DOHH2 (cell line): Measurements from ENCODE around the gene RAB19.
"Not testable (repeated sequence)": the region's sequence is repeated elsewhere in the genome, so short reads cannot be mapped to it uniquely, and the experiment has no call there.

ENCODE experiments used
- H3F3A ChIP-seq: fragments of 200-600 bp; sonication (generic), shearing (Covaris generic); 2 replicates; pipeline ENCODE4 v1.6.0; 2016; ENCODE audit warnings: antibody characterized with exemption, mild to moderate bottlenecking; ENCODE audit not compliant: control insufficient read depth, insufficient read depth
- H3K27ac ChIP-seq: fragments of 200-600 bp; sonication (generic); 2 replicates; pipeline ENCODE4 v1.5.1; 2014; ENCODE audit warnings: low read depth, mild to moderate bottlenecking, low read length, moderate library complexity
- H3K27me3 ChIP-seq: fragments of 200-600 bp; sonication (generic); 2 replicates; pipeline ENCODE4 v1.6.1; 2014; ENCODE audit warnings: mild to moderate bottlenecking, low read length, mixed read lengths; ENCODE audit not compliant: control insufficient read depth
- H3K36me3 ChIP-seq: fragments of 200-600 bp; sonication (generic); 2 replicates; pipeline ENCODE4 v1.6.1; 2014; ENCODE audit warnings: mild to moderate bottlenecking, low read length, moderate library complexity, mixed read lengths; ENCODE audit not compliant: control insufficient read depth
- H3K4me1 ChIP-seq: fragments of 200-600 bp; sonication (generic); 2 replicates; pipeline ENCODE4 v1.6.1; 2014; ENCODE audit warnings: mild to moderate bottlenecking, low read length, mixed read lengths; ENCODE audit not compliant: control insufficient read depth
- H3K4me2 ChIP-seq: fragments of 200-600 bp; sonication (generic); 2 replicates; pipeline ENCODE4 v1.6.0; 2014; ENCODE audit warnings: mild to moderate bottlenecking, low read length, moderate library complexity
- H3K4me3 ChIP-seq: fragments of 200-600 bp; sonication (generic); 2 replicates; pipeline ENCODE4 v1.5.1; 2014; ENCODE audit warnings: mild to moderate bottlenecking, low read length, mixed read lengths
- H3K79me2 ChIP-seq: fragments of 200-600 bp; sonication (generic); 2 replicates; pipeline ENCODE4 v1.6.1; 2014; ENCODE audit warnings: mild to moderate bottlenecking, low read length, mixed read lengths; ENCODE audit not compliant: control insufficient read depth
- H3K9me2 ChIP-seq: fragments of 200-600 bp; sonication (generic); replicated peaks from 2 replicates; pipeline ENCODE4 v1.6.1; 2014; ENCODE audit warnings: mild to moderate bottlenecking, low read length, mixed read lengths; ENCODE audit not compliant: control insufficient read depth
- H3K9me3 ChIP-seq: fragments of 200-600 bp; sonication (generic); 2 replicates; pipeline ENCODE4 v1.6.1; 2014; ENCODE audit warnings: antibody characterized with exemption, low read length, mixed read lengths; ENCODE audit not compliant: control insufficient read depth, insufficient read depth
- H4K20me1 ChIP-seq: fragments of 200-600 bp; sonication (generic); 2 replicates; pipeline ENCODE4 v1.6.0; 2014; ENCODE audit warnings: low read depth, mild to moderate bottlenecking, antibody characterized with exemption, low read length, moderate library complexity; ENCODE audit not compliant: control insufficient read depth, insufficient read depth
- CTCF ChIP-seq: fragments of 200-600 bp; sonication (generic); IDR thresholded peaks from one replicate; pipeline ENCODE4 v1.5.1; 2014; ENCODE audit warnings: antibody characterized with exemption, mild to moderate bottlenecking, low read depth, low read length; ENCODE audit not compliant: poor library complexity, severe bottlenecking
- EZH2phosphoT487 ChIP-seq: fragments of 200-600 bp; sonication (generic); IDR thresholded peaks from 2 replicates; pipeline ENCODE4 v1.6.1; 2017; ENCODE audit warnings: borderline replicate concordance, mild to moderate bottlenecking, antibody characterized with exemption, low read length, moderate library complexity, mixed read lengths

RAB19 gene

DNA sequence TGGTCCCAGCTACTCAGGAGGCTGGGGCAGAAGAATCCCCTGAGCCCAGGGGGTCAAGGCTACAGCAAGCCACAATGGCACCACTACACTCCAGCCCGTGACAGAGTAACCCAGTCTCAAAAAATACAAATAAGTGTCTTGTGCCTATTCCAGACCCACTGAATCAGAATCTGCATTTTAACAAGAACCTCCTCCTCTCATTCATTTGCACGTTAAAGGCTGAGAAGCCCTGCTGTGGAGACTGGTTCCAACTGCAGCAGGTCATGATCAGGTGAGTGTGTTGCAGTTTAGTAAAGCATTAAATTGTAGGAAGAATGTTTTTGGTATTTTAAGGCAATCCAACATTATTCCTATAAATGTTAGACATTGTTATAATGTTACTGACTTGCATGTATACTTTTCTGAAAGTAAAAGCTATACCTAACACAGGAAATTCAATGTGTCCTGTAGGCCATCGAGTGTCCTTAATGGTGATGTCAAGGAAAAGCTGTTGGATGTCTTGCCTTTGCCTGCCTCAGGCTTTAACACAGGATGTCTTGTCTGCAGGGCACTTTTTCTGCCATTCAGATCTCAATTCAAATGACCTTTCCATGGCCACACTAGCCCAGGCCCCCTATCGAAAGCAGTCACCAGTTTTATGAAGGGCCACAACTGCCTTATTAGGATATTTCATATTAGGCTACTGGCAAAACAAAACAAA lies 45.1 kb downstream of the RAB19 start:
- Histone ChIP-seq H3K27ac (no peak overlapping the region), H3F3A (no peaks in the 10 kb centered on the region), H3K79me2 (no peaks in the 10 kb centered on the region), H3K36me3 (peaks cover 17% of the 10 kb centered on the region), H3K9me2 (no peaks in the 10 kb centered on the region), H3K27me3 (no peaks in the 10 kb centered on the region), H3K9me3 (no peaks in the 10 kb centered on the region), H3K4me1 (no peaks in the 10 kb centered on the region; the same call in none of the 2 replicates), H3K4me3 (no peak overlapping the region), H4K20me1 (no peaks in the 10 kb centered on the region), H3K4me2 (no peak overlapping the region)
- TF ChIP-seq EZH2phosphoT487 (no peak), CTCF (no peak)

GRCh38 chr7:140451716-140452115 lies 47.9 kb downstream of the RAB19 start:
- H3K79me2 ChIP-seq = no peaks in the 10 kb centered on the region
- H3K27ac ChIP-seq = no peak overlapping the region
- TF ChIP-seq EZH2phosphoT487 (no peak), CTCF (no peak)

GRCh38 chr7:140453273-140453672 lies 49.4 kb downstream of the RAB19 start:
- no peaks in the 10 kb centered on the region for H3K27me3 ChIP-seq
- H4K20me1 ChIP-seq = peaks cover 9% of the 10 kb centered on the region
- no peak overlapping the region for H3K4me2 ChIP-seq
- no peak overlapping the region for H3K4me3 ChIP-seq
- no peaks in the 10 kb centered on the region for H3K9me2 ChIP-seq
- H3K36me3 ChIP-seq = peaks cover 58% of the 10 kb centered on the region
- no peaks in the 10 kb centered on the region; the same call in none of the 2 replicates for H3K4me1 ChIP-seq
- no peaks in the 10 kb centered on the region for H3F3A ChIP-seq
- no peak for TF ChIP-seq EZH2phosphoT487
- TF ChIP-seq CTCF = no peak
- H3K9me3 ChIP-seq = no peaks in the 10 kb centered on the region
- H3K79me2 ChIP-seq = peaks cover 5% of the 10 kb centered on the region; the same call in 1 of the 2 replicates
- H3K27ac ChIP-seq = no peak overlapping the region

More at GRCh38 chr7:140451716-140452115, 47.9 kb downstream of the RAB19 start:
- H3K4me3 ChIP-seq = no peak overlapping the region
- H3K4me2 ChIP-seq = no peak overlapping the region
- 0 out of 2 replicates have a peak, but pooled peaks cover under 1% of the 10 kb centered on the region for H4K20me1 ChIP-seq
- no peaks in the 10 kb centered on the region for H3K9me3 ChIP-seq
- H3K36me3 ChIP-seq = peaks cover 45% of the 10 kb centered on the region
- H3K4me1 ChIP-seq = no peaks in the 10 kb centered on the region; the same call in none of the 2 replicates
- no peaks in the 10 kb centered on the region for H3K27me3 ChIP-seq
- H3K9me2 ChIP-seq = no peaks in the 10 kb centered on the region
- H3F3A ChIP-seq = no peaks in the 10 kb centered on the region

DNA sequence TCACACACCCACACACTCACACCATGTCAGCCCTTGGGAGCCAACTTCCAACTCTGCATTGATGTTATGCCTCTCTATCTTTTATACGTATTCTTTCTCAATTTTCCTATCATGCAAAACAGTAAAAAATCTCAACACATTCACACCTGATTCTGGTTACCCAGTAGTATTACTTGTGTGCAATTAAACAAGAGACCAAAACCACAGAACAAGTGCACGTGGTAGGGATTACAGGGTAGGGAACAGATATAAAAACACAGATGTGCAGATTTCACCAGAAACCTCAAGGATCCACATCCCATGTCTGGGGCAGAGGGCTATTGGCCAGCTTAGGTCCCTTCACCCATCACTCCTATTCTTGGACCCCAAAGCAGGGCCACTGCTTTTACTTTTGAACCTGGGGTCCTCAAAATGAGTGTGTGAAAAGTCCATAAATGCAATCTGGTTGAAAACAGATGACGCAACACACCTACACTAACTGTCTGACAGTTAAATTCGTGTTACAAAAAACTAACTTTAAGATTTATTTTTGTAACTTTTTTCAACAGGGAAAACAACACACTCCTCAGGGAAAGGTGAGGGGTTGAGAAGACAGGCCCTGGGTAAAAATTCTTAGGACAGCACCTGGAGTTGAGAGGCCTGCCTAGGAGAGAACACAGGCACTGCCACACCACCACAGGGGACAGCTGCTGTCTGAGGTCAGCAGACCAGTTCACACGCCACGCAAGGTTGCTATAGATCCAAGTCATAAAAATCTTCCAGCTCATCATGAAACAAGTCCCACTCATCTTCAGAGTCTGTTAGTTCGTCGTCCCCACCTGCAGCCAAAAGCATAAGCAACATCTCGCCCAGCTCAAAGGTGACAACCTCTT lies 50.2 kb downstream of the RAB19 start:
- H3K9me3 ChIP-seq, H3K9me2 ChIP-seq, H3K4me3 ChIP-seq, H3K27me3 ChIP-seq, H3K27ac ChIP-seq, H3K4me1 ChIP-seq, H3K4me2 ChIP-seq, H3F3A ChIP-seq: not testable (repeated sequence)
- Histone ChIP-seq H4K20me1 (peaks cover 13% of the 10 kb centered on the region), H3K79me2 (peaks cover 10% of the 10 kb centered on the region), H3K36me3 (peaks cover 66% of the 10 kb centered on the region)
